ENCODE data around the gene RBBP5. TPM values are rescaled to one million over a fixed set of nuclear protein-coding genes. Genes with fewer than 3 reads are reported as not detected.

RBBP5 gene
- total RNA-seq, 1 experiment from 2014 or later: 24.5 TPM

DNA sequence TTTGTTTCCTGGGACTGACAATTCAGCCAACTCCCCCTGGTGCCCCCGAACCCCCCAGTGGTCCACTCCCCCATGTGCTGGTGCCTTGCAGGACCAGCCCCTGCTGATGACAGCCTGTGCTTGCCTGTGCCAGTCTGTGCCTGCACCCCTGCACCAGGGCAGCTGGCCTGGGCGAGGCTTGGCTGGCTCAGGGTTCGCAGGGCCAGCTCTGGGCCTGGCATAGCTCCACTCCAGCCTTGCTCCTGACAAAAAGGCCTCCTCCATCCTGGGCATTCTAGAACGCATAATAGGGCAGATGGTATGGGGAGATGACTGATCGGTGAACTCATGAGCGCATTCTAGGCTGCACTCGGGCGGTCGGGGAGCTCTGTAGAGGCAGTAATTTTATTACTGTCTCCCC is 73.4 kb downstream of the RBBP5 start:
- Histone ChIP-seq H3K9me2 (ENCODE audit: insufficient read depth) (no peaks in the 10 kb centered on the region), H2AFZ (ENCODE audit: low read depth, low read length, poor library complexity, severe bottlenecking) (no peak overlapping the region), H3K9ac (ENCODE audit: low read length) (no peak overlapping the region), H3K27ac (ENCODE audit: low read depth, low read length) (no peak overlapping the region), H3K36me3 (ENCODE audit: control insufficient read depth in 1 of 2, insufficient read depth in 2 of 2, low read length in 2 of 2) (no peaks in the 10 kb centered on the region), H3K9me3 (ENCODE audit: control insufficient read depth in 1 of 2, insufficient read depth in 1 of 2, low read depth in 1 of 2, low read length in 2 of 2) (no peaks in the 10 kb centered on the region), H3K79me2 (ENCODE audit: insufficient read depth, low read length) (no peaks in the 10 kb centered on the region), H3K27me3 (ENCODE audit: insufficient read depth, low read length) (peaks cover 36% of the 10 kb centered on the region; the same call in 1 of the 2 replicates), H4K20me1 (ENCODE audit: insufficient read depth) (no peaks in the 10 kb centered on the region), H3K4me2 (ENCODE audit: low read length) (no peak overlapping the region), H3K4me3 (replicated peaks in 1 of 2; ENCODE audit: low read depth in 1 of 2, low read length in 2 of 2) (no peak overlapping the region), H3K4me1 (ENCODE audit: control insufficient read depth in 1 of 2, insufficient read depth in 2 of 2, low read length in 2 of 2) (no peaks in the 10 kb centered on the region)
- DNase-seq (ENCODE audit: low read depth, low spot score) (no peak), ATAC-seq (no peak)
- ChIA-PET RAD21 (ENCODE audit: low non-redundant PET in 1 of 2, low total read pairs in 2 of 2, uncharacterized antibody in 2 of 2, unreplicated experiment in 2 of 2) (no interaction called here), POLR2A (no interaction called here), CTCF (interaction anchor here (1.9 kb wide), 1 partner anchor 13 kb away, joined by 6 read pairs; no protein-coding TSS in a partner anchor)
- TF ChIP-seq TCF7L2 (IDR thresholded peaks at IDR 0.05; ENCODE audit: borderline replicate concordance, extremely low read depth, insufficient read depth, insufficient read length) (no peak), EGR1 (IDR thresholded peaks at IDR 0.05; ENCODE audit: low read depth) (no peak), POLR2AphosphoS5 (IDR thresholded peaks at IDR 0.05; ENCODE audit: low read depth, low read length) (no peak), YY1 (IDR thresholded peaks at IDR 0.05; ENCODE audit: extremely low read depth, insufficient replicate concordance, low read depth, low read length) (no peak), EZH2 (IDR thresholded peaks at IDR 0.05) (no peak), RAD21 (IDR thresholded peaks at IDR 0.05; ENCODE audit: low read depth) (no peak), FOSL1 (IDR thresholded peaks at IDR 0.05; ENCODE audit: low read depth) (no peak), SRF (IDR thresholded peaks at IDR 0.05; ENCODE audit: low read depth) (no peak), CBX3 (IDR thresholded peaks at IDR 0.05; ENCODE audit: low read depth) (no peak), CEBPB (IDR thresholded peaks at IDR 0.05; ENCODE audit: low read depth) (no peak), JUND (IDR thresholded peaks at IDR 0.05) (no peak), SIN3A (IDR thresholded peaks at IDR 0.05; ENCODE audit: low read depth) (no peak), ZNF274 (IDR thresholded peaks at IDR 0.05; ENCODE audit: low read depth, low read length) (no peak), SP1 (IDR thresholded peaks at IDR 0.05; ENCODE audit: low read depth) (no peak)
- TF ChIP-seq, protein P1, sequence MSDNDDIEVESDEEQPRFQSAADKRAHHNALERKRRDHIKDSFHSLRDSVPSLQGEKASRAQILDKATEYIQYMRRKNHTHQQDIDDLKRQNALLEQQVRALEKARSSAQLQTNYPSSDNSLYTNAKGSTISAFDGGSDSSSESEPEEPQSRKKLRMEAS (IDR thresholded peaks at IDR 0.05): no peak
- TF ChIP-seq, protein P2, sequence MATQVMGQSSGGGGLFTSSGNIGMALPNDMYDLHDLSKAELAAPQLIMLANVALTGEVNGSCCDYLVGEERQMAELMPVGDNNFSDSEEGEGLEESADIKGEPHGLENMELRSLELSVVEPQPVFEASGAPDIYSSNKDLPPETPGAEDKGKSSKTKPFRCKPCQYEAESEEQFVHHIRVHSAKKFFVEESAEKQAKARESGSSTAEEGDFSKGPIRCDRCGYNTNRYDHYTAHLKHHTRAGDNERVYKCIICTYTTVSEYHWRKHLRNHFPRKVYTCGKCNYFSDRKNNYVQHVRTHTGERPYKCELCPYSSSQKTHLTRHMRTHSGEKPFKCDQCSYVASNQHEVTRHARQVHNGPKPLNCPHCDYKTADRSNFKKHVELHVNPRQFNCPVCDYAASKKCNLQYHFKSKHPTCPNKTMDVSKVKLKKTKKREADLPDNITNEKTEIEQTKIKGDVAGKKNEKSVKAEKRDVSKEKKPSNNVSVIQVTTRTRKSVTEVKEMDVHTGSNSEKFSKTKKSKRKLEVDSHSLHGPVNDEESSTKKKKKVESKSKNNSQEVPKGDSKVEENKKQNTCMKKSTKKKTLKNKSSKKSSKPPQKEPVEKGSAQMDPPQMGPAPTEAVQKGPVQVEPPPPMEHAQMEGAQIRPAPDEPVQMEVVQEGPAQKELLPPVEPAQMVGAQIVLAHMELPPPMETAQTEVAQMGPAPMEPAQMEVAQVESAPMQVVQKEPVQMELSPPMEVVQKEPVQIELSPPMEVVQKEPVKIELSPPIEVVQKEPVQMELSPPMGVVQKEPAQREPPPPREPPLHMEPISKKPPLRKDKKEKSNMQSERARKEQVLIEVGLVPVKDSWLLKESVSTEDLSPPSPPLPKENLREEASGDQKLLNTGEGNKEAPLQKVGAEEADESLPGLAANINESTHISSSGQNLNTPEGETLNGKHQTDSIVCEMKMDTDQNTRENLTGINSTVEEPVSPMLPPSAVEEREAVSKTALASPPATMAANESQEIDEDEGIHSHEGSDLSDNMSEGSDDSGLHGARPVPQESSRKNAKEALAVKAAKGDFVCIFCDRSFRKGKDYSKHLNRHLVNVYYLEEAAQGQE (IDR thresholded peaks at IDR 0.05; ENCODE audit: low read depth): no peak
- TF ChIP-seq, protein P3, sequence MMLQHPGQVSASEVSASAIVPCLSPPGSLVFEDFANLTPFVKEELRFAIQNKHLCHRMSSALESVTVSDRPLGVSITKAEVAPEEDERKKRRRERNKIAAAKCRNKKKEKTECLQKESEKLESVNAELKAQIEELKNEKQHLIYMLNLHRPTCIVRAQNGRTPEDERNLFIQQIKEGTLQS (IDR thresholded peaks at IDR 0.05): no peak
- TF ChIP-seq, protein P4, sequence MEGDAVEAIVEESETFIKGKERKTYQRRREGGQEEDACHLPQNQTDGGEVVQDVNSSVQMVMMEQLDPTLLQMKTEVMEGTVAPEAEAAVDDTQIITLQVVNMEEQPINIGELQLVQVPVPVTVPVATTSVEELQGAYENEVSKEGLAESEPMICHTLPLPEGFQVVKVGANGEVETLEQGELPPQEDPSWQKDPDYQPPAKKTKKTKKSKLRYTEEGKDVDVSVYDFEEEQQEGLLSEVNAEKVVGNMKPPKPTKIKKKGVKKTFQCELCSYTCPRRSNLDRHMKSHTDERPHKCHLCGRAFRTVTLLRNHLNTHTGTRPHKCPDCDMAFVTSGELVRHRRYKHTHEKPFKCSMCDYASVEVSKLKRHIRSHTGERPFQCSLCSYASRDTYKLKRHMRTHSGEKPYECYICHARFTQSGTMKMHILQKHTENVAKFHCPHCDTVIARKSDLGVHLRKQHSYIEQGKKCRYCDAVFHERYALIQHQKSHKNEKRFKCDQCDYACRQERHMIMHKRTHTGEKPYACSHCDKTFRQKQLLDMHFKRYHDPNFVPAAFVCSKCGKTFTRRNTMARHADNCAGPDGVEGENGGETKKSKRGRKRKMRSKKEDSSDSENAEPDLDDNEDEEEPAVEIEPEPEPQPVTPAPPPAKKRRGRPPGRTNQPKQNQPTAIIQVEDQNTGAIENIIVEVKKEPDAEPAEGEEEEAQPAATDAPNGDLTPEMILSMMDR (IDR thresholded peaks at IDR 0.05 in 2 of 3, conservative IDR thresholded peaks at IDR 0.05 in 1 of 3; ENCODE audit: borderline replicate concordance in 1 of 3, insufficient read depth in 1 of 3, low read depth in 2 of 3, low read length in 2 of 3): no peak
- no TSS peak for BruUV-seq (replicated peaks)
- intact Hi-C loops (cut with micrococcal nuclease): no loop called here

Data from HCT116 (cell line).